OCI-LY3 (cell line): ENCODE results near the gene SPNS3.

Experiments used
- H2AFZ ChIP-seq: fragments of 200-600, 300-600 bp; shearing (Covaris generic); 2 replicates; pipeline ENCODE4 v1.6.0; 2014; ENCODE audit warnings: antibody characterized with exemption, low read depth, low read length
- H3K27ac ChIP-seq: fragments of 200-600, 300-600 bp; sonication (generic); 2 replicates; pipeline ENCODE4 v1.5.1; 2014; ENCODE audit warnings: mild to moderate bottlenecking, low read length, moderate library complexity, mixed read lengths
- H3K27me3 ChIP-seq: fragments of 200-600, 300-600 bp; sonication (generic); 2 replicates; pipeline ENCODE4 v1.6.1; 2014; ENCODE audit warnings: low read depth, low read length, mixed read lengths
- H3K36me3 ChIP-seq: fragments of 200-600, 300-600 bp; sonication (generic); replicated peaks from 2 replicates; pipeline ENCODE3; 2014; ENCODE audit warnings: low read depth, low read length, mixed read lengths
- H3K4me1 ChIP-seq: fragments of 300-600, 200-600 bp; sonication (generic); 2 replicates; pipeline ENCODE4 v1.6.1; 2014; ENCODE audit warnings: low read length, mixed read lengths
- H3K4me2 ChIP-seq: fragments of 200-600, 300-600 bp; sonication (generic); 2 replicates; pipeline ENCODE4 v1.6.1; 2014; ENCODE audit warnings: low read length, mixed read lengths
- H3K4me3 ChIP-seq: fragments of 300-600, 200-600 bp; sonication (generic); 2 replicates; pipeline ENCODE4 v1.5.1; 2014; ENCODE audit warnings: antibody characterized with exemption, mild to moderate bottlenecking, low read length, moderate library complexity
- H3K79me2 ChIP-seq: fragments of 300-600, 200-600 bp; shearing (Covaris generic); 2 replicates; pipeline ENCODE4 v1.6.1; 2014; ENCODE audit warnings: mild to moderate bottlenecking, low read length, mixed read lengths
- H3K9ac ChIP-seq: fragments of 300-600, 200-600 bp; shearing (Covaris generic); 2 replicates; pipeline ENCODE4 v1.6.0; 2014; ENCODE audit warnings: mild to moderate bottlenecking, low read length, moderate library complexity
- H3K9me3 ChIP-seq: fragments of 200-600, 300-600 bp; shearing (Covaris generic); 2 replicates; pipeline ENCODE4 v1.6.1; 2014; ENCODE audit warnings: low read length, mixed read lengths; ENCODE audit not compliant: insufficient read depth
- H4K20me1 ChIP-seq: fragments of 200-600, 300-600 bp; sonication (generic); 2 replicates; pipeline ENCODE4 v1.6.1; 2016; ENCODE audit warnings: low read length, mixed read lengths; ENCODE audit not compliant: insufficient read depth
- CTCF ChIP-seq: fragments of 200-600, 300-600 bp; sonication (generic); IDR thresholded peaks from 2 replicates; pipeline ENCODE4 v1.5.1; 2014; ENCODE audit warnings: antibody characterized with exemption, low read length, low read depth
- EZH2phosphoT487 ChIP-seq: fragments of 200-600 bp; shearing (Covaris generic); IDR thresholded peaks from 2 replicates; pipeline ENCODE4 v1.6.1; 2018; ENCODE audit warnings: antibody characterized with exemption, mixed run types, low read depth

The SPNS3 gene

GRCh38 chr17:4393806-4394205, 39.9 kb upstream of the SPNS3 start:
- TF ChIP-seq EZH2phosphoT487 (no peak), CTCF (no peak)
- 0 out of 2 replicates have a peak overlapping the region, but pooled peaks have one; percentile 4 for H3K9ac ChIP-seq
- peak overlapping the region; percentile 63 for H3K4me2 ChIP-seq
- H2AFZ ChIP-seq = no peak overlapping the region
- no peaks in the 10 kb centered on the region for H4K20me1 ChIP-seq
- H3K4me3 ChIP-seq = peak overlapping the region; percentile 49
- no peaks in the 10 kb centered on the region for H3K79me2 ChIP-seq
- H3K27ac ChIP-seq = no peak overlapping the region
- peaks cover 49% of the 10 kb centered on the region for H3K4me1 ChIP-seq
- H3K27me3 ChIP-seq = peaks cover 6% of the 10 kb centered on the region; the same call in 1 of the 2 replicates
- no peaks in the 10 kb centered on the region; the same call in 1 of the 2 replicates for H3K9me3 ChIP-seq
- H3K36me3 ChIP-seq = no peaks in the 10 kb centered on the region

- Histone ChIP-seq H3K9ac (0 out of 2 replicates have a peak overlapping the region, but pooled peaks have one; percentile 4), H3K4me3 (peak overlapping the region; percentile 49), H3K4me2 (peak overlapping the region; percentile 63), H2AFZ (no peak overlapping the region), H3K79me2 (no peaks in the 10 kb centered on the region), H3K27me3 (peaks cover 6% of the 10 kb centered on the region; the same call in 1 of the 2 replicates), H3K9me3 (no peaks in the 10 kb centered on the region; the same call in 1 of the 2 replicates), H4K20me1 (no peaks in the 10 kb centered on the region), H3K27ac (no peak overlapping the region), H3K4me1 (peaks cover 49% of the 10 kb centered on the region), H3K36me3 (no peaks in the 10 kb centered on the region)
- no peak for TF ChIP-seq CTCF
- TF ChIP-seq EZH2phosphoT487 = no peak
These were observed 39.3 kb upstream of the SPNS3 start for GRCh38 chr17:4394208-4395110.

- H3K9me3 ChIP-seq = no peaks in the 10 kb centered on the region; the same call in 1 of the 2 replicates
- no peak overlapping the region for H3K4me2 ChIP-seq
- H3K4me1 ChIP-seq = peaks cover 49% of the 10 kb centered on the region
- H3K27ac ChIP-seq = no peak overlapping the region
- H3K4me3 ChIP-seq = no peak overlapping the region
- H2AFZ ChIP-seq = no peak overlapping the region
- H4K20me1 ChIP-seq = no peaks in the 10 kb centered on the region
- no peak for TF ChIP-seq CTCF
- TF ChIP-seq EZH2phosphoT487 = no peak
- H3K9ac ChIP-seq = no peak overlapping the region
- H3K36me3 ChIP-seq = no peaks in the 10 kb centered on the region
- no peaks in the 10 kb centered on the region for H3K79me2 ChIP-seq
- H3K27me3 ChIP-seq = peaks cover 6% of the 10 kb centered on the region; the same call in 1 of the 2 replicates
These were observed 38.6 kb upstream of the SPNS3 start for GRCh38 chr17:4395111-4395478.

- H2AFZ ChIP-seq = no peak overlapping the region
- H3K27me3 ChIP-seq = no peaks in the 10 kb centered on the region
- H3K9ac ChIP-seq = no peak overlapping the region
- H3K27ac ChIP-seq = no peak overlapping the region
- no peaks in the 10 kb centered on the region for H4K20me1 ChIP-seq
- no peak overlapping the region for H3K4me2 ChIP-seq
- H3K9me3 ChIP-seq = no peaks in the 10 kb centered on the region; the same call in 1 of the 2 replicates
- H3K4me1 ChIP-seq = peaks cover 41% of the 10 kb centered on the region
- H3K4me3 ChIP-seq = no peak overlapping the region
- H3K36me3 ChIP-seq = no peaks in the 10 kb centered on the region
- H3K79me2 ChIP-seq = no peaks in the 10 kb centered on the region
- TF ChIP-seq CTCF (no peak), EZH2phosphoT487 (no peak)
These were observed 35.9 kb upstream of the SPNS3 start for GRCh38 chr17:4397840-4398239.
